Stimulated activated CD8-positive, alpha-beta memory T cell treated with anti-CD3 and anti-CD28 coated beads, Interleukin-2, amount 100 ng/mL, for 1 hour (primary cell): Measurements from ENCODE around the gene TMTC2.

Experiments used
- DNase-seq, 2 donors: peaks; one replicate each; pipeline ENCODE4 v3.0.0-alpha.2; 2020; ENCODE audit warnings: low read depth in 2 of 2

TMTC2 gene

DNA sequence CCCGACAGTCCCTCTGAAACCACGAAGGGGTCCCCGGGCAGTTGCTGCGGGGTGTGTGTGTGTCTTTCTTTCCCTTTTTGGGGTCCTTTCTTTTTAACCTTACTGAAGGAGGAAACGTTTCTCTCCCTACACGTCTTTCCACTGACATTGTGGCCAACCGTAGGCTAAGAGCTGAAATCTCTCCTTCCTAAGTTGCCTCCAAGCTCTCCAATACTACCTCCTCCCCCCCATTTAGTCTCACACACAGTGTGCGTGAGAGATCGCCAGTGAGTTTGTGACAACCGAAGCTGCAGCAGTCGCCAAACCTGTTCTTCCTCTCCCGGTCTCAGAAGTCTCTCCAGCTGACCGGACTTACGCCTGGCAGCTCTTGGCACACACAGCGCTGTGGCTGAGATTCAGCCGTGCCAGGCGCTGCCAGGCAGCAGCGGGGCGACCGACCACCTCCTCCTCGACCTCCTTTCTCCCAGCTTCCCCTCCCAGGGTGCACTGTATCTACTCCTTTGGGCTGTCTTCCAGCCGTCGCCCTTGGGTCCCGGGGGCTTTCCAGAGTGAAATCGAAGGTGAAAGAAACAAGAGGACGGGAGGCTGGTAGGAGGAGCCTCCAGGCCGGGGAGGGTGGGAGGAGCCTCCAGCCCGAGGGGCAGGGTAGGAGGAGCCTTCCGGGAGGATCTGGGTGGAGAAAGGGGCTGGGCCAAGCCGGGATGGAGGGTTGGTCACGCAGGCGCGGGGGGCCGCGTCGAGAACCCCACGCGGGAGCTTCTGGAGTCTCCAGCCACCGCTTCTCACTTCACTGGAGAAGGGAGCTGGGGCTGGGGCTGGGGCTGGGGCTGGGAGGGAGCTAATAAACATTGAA is at the start of gene TMTC2:
TSS of gene TMTC2 (plus strand) at position 739 of the 853 bp plus-strand sequence.
- DNase-seq, result peak; percentile 75 to 81

DNA sequence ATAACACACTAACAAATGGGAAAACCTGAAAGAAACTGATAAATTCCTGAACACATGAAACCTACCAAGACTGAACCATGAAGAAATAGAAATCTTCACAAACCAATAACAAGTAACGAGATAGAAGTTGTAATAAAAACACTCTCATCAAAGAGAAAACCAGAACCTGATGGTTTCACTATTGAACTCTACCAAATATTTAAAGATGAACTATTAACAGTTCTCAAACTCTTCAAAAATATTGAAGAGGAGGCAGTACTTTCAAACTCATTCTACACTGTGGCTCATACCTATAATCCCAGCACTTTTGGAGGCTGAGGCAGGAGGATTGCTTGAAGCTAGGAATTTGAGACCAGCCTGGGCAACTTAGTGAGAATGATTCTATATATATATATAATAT is 48.4 kb upstream of the TMTC2 start:
- DNase-seq, result no peak

GRCh38 chr12:82644896-82645295 is 41.8 kb upstream of the TMTC2 start:
- DNase-seq, result no peak

DNA sequence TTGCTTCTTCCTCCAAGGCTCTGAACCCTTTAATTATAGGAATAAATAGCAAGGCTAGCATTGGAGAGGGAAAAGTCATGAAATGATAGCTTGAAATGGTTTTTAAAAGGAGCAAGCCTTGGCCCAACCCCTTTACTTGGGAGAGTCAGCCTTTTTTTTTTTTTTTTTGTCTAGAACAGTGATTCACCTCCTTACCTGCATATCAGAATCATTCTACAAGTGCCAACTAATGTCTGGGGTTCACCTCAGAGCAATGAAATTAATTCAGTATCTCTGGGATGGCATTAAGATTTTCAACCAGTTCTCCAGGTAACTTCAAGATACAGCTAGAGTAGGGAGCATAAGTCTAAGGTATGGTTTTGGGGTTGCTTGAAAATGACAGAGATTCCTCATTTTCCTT is 41.3 kb upstream of the TMTC2 start:
- DNase-seq, result no peak

- no peak for DNase-seq
These were observed 38.9 kb upstream of the TMTC2 start for GRCh38 chr12:82647853-82648252.

- DNase-seq, result no peak
These were observed 38.3 kb upstream of the TMTC2 start for GRCh38 chr12:82648259-82648909.

DNA sequence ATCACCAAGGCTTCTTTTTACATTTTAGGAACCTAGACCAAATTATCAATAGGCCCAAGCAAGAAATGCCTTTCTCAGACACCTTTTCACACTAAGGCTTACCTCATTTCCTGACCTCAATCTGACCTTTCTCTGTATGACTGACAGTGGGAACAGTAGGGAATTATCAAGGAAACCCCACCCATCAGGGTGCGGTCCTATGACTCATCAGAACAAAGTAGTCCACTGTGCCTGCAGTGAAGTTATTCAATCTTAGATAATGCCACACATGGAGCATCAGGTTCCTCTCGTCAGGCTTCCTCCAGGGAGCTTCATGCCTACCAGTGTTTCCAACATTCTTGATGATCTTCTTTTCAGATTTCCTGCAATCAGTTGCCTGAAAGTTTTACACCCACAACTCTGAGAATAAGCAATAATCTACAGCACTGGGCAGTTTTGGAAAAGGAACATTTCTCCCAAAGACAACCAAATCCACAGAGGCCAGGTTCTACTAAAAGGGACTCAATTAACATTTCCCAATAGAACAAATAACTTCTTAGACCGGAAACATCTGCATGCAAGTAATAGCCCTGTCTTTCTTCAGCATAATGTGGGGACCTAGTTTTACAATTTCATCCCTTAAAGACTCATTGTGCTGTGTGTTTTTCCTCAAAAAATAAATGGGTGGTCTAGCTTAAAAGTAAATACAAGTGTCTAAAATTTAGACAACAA is 35.9 kb upstream of the TMTC2 start:
- DNase-seq, result no peak

DNA sequence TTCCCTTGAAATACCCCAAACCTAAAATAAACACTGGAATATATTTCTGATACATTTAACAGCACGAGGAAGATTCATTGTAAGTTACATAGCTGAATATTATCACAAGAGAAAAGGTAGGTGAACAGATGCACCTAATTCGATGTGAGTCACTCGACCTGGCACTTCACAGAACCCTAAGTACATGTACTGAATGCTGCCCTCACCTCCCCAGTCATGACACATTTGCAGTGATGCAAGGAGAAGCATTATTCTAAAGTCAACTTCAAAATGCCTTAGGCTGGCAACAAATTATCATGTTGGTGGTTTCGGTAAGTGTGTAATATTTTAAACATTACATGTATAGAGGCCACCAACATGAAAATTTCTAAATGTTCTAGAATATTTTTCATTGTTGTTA is 35.2 kb upstream of the TMTC2 start:
- DNase-seq, result no peak

- DNase-seq, result no peak
These were observed 34.6 kb upstream of the TMTC2 start for GRCh38 chr12:82652071-82652470.

DNA sequence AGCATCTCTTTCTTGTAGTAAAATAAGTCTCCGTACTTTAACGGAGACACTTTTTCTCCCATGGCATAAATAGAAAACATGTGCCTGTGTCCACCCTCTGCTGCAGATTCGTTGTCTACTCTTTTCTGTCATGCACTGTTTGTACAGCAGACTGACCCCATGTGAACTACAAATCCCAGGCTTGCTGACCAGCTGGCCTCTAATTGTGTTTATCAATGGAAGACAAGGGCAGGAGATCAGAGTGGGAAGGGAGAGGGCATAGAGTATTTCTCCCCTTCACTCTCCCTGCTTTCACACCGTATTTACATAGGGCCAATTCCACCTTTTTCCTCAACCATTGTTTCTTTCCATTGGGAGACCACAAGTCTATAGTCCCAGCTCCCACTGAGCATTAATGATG is 31.0 kb upstream of the TMTC2 start:
- DNase-seq, result no peak

DNA sequence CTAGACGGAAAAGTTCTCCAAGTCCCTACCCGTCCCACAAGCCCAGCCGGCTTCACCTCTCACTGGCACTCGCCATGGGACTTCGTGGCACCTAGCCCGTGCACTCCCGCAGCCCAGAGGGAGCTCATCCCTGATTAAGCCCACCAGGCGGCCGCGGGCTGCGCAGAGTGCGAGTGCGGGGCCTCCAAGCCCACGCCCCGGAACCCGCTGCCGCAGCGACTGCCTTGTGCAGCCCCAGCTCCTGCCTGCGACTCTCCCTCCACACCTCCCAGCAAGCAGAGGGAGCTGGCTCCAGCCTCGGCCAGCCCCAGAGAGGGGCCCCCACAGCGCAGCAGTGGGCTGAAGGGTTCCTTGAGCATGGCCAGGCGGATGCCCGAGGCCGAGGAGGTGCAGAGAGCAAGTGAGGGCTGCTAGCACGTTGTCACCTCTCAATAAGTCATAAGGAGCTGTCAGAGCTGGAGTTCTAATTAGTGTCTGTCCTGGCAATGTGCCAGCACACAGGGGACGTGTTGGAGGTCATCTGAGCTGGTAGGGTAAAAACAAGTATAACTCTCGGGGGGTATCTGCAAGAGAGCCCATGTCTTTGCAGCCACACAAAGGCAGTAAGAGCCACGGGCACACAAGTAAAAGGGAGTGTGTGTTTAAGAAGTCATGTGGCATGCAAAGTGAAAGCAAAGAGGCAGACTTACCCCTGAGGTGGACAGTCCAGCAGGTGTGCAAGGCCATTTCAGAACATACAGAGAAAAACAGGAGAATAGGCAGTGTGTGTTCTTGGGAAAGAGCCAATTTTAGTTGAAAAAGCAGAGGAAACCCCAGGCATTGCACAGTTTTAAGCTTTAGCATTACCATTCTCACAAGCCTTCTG is 27.1 kb upstream of the TMTC2 start:
- no peak for DNase-seq

- DNase-seq, result no peak
These were observed 26.0 kb upstream of the TMTC2 start for GRCh38 chr12:82660541-82661325.

- DNase-seq, result no peak
These were observed 22.8 kb upstream of the TMTC2 start for GRCh38 chr12:82663893-82664292.

DNA sequence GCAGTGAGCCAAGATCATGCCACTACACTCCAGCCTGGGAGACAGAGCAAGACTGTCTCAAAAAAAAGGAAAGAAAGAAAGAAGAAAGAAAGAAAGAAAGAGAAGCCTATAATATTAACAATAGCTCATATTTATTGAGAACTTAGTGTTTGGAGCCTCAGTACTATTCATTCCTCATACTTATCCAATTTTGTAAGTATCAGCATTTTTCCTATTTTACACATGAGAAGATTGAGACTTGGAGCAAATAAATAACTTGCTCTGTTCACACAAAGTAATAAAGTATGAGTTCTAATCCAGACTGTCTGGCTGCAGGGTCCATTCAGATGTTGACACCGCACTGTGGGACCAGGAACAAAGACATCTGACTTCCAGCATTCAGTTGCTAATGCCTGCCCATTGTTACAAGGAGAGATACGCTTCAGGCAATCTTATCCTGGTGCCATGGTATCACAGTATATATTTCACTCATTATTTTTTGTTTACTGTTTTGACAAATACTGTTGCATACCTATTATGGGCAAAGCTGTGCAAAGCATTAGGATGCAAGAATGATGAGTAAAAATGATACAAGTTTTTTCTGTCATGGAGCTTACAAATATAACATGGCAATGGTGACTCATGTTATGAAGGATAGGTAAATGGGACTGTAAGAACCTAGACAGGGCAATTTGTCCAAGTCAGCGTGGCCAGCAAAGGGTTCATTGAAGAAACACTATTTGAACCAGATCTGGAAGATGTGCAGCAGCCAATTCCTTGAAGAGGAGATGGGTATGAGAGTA is 21.4 kb upstream of the TMTC2 start:
- DNase-seq, result no peak

- DNase-seq, result no peak
These were observed 19.9 kb upstream of the TMTC2 start for GRCh38 chr12:82666830-82667229.

DNA sequence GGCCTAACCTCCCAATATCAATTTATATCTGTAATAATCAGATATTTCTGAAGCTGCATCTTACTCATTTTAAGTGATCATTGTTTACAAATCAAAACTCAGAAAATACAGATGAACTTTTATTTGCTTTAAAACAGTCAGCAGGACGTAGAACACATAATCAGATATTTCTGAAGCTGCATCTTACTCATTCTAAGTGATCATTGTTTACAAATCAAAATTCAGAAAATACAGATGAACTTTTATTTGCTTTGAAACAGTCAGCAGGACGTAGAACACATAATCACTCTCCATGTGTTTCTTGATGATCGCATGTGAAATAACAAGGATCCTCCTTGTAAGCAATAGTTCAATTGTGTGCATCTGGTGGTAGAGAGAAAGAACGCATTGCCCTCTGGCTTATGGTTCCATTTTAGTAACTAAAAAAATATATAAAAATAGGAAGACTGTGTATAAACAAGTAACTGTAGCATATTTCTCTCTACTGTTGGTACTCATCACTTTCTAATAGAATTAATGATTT is 15.0 kb upstream of the TMTC2 start:
- DNase-seq, result no peak

GRCh38 chr12:82672811-82673495 is 13.8 kb upstream of the TMTC2 start:
- DNase-seq, result no peak

DNA sequence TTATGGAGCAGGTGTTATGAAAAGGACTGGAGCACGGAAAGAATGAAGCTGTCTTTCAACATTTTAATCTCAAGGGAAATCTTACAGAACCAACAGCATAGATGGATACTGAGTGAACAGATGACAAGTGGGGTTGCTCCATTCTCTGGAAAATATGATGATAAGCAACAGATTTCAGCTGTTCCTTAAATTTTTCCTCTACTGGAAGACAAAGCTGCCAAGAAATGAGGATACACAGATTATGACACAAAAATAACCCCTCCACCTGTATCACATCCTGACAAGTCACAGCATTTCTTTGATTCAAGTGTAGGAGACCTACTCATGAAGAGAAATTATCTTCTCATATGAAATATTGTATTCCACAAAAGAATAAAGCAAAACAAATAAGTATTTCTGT is 13.0 kb upstream of the TMTC2 start:
- no peak for DNase-seq

- DNase-seq, result no peak
These were observed 11.5 kb upstream of the TMTC2 start for GRCh38 chr12:82675246-82675645.
